Right renal cortex interstitium (tissue), 3 donors: Measurements from ENCODE around the gene ABCB10. TPM values are rescaled to one million over a fixed set of nuclear protein-coding genes. Genes with fewer than 3 reads are reported as not detected.
"Not testable (repeated sequence)": the region's sequence is repeated elsewhere in the genome, so short reads cannot be mapped to it uniquely, and the experiment has no call there.

Experiments
- DNase-seq, 3 donors: peaks; one replicate each; pipeline ENCODE4 v3.0.0-alpha.2; 2013; ENCODE audit warnings: low read depth in 3 of 3, low spot score in 2 of 3
- polyA plus RNA-seq, 3 donors: library from polyadenylated mRNA; unstranded; fragments of 120-200 nt; gene quantifications; one replicate each; pipeline ENCODE4 v1.2.1, GENCODE V29; 2013; ENCODE audit not compliant: insufficient read length in 3 of 3

The ABCB10 gene
- polyA plus RNA-seq, 3 donors, result 18.6 to 19.8 (median 19.5) TPM

GRCh38 chr1:229480495-229480894, 78.0 kb downstream of the ABCB10 start:
- DNase-seq, result no peak

GRCh38 chr1:229479660-229480399, 78.7 kb downstream of the ABCB10 start:
- DNase-seq, result no peak

- DNase-seq, result no peak
These were observed 79.7 kb downstream of the ABCB10 start for GRCh38 chr1:229478852-229479251.

GRCh38 chr1:229475859-229476258, 82.6 kb downstream of the ABCB10 start:
- DNase-seq, result not testable (repeated sequence)

- no peak for DNase-seq
These were observed 84.0 kb downstream of the ABCB10 start for GRCh38 chr1:229474509-229474908.

GRCh38 chr1:229471175-229471574, 87.3 kb downstream of the ABCB10 start:
- DNase-seq, result no peak

DNA sequence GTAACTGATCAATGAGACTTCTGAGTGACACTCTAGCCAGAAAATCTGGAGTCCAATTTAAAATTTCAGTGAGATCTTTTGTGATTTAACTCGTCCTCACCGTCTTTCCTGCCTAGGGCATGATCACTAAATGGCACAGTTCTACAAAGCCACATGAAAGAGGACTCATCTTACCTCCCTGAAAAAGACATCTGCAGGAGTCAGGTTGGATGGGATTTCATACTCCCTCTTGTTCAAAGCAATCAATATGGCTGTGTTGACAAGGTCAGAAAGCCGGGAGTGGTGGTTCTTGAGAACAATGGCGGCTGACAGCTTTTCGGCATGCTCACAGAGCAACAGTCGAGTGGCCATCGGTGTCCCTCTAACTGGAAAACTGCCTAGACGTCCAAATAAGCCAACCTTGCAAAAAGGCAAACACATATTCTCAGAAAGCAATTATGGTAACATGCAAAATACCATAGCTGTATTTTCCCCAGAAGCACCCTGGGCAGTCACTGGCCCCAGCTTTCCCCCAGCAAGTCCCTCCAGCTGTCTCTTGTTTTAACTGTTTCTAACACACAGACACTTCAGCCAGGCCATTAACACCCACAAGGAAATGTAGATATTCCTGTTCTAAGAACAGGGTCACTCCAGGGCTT, 88.0 kb downstream of the ABCB10 start:
- DNase-seq, result no peak

- DNase-seq, result no peak
These were observed 91.6 kb downstream of the ABCB10 start for GRCh38 chr1:229466887-229467286.

Other genes with a start within 250 kb of the ABCB10 start
- gene CCSAP, start 215.7 kb downstream of the ABCB10 start, polyA plus RNA-seq, result 10 to 100 TPM in 1 of 3 donors, 1 to 10 TPM in 2; 9.1 to 10.2 (median 9.5) TPM
- 1 to 10 TPM; 1.1 to 1.6 (median 1.3) TPM for gene ACTA1, start 124.6 kb downstream of the ABCB10 start, polyA plus RNA-seq
- 10 to 100 TPM; 46.9 to 49.3 (median 47.3) TPM for gene NUP133, start 50.4 kb downstream of the ABCB10 start, polyA plus RNA-seq
- gene TAF5L, start 67.4 kb upstream of the ABCB10 start, polyA plus RNA-seq, result 10 to 100 TPM; 18.0 to 21.0 (median 19.6) TPM
- gene URB2, start 67.5 kb upstream of the ABCB10 start, polyA plus RNA-seq, result 1 to 10 TPM; 7.2 to 8.6 (median 7.8) TPM